HS-5 (cell line): ENCODE results near the gene IGFBP6.

ENCODE experiments used
- DNase-seq: peaks from one replicate; pipeline ENCODE4 v3.0.0-alpha.2; 2012; ENCODE audit warnings: low read depth

The IGFBP6 gene

GRCh38 chr12:53120685-53121525 is 23.4 kb downstream of the IGFBP6 start:
- DNase-seq = no peak

DNA sequence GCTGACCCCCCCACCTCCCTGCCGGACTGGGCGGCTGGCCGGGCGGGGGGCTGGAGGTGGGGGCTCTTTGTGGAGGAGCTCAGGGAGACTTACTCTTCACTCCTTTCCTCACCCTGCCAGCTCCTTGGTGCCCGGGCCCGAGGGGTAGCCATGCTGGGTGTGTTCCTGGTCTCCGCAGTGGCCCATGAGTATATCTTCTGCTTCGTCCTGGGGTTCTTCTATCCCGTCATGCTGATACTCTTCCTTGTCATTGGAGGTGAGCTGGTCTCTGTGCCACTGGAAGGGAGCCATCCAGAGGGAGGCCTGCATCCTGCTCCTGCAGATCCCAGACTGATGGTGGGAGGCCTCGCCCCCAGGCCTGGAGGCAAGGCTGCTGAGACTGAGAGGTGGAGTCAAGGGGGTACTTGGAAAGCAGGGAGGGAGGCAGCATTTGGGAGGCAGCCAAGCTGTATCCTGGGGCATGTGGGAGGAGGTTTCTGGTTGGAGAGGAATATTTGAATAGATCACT is 25.5 kb downstream of the IGFBP6 start:
- DNase-seq = no peak

DNA sequence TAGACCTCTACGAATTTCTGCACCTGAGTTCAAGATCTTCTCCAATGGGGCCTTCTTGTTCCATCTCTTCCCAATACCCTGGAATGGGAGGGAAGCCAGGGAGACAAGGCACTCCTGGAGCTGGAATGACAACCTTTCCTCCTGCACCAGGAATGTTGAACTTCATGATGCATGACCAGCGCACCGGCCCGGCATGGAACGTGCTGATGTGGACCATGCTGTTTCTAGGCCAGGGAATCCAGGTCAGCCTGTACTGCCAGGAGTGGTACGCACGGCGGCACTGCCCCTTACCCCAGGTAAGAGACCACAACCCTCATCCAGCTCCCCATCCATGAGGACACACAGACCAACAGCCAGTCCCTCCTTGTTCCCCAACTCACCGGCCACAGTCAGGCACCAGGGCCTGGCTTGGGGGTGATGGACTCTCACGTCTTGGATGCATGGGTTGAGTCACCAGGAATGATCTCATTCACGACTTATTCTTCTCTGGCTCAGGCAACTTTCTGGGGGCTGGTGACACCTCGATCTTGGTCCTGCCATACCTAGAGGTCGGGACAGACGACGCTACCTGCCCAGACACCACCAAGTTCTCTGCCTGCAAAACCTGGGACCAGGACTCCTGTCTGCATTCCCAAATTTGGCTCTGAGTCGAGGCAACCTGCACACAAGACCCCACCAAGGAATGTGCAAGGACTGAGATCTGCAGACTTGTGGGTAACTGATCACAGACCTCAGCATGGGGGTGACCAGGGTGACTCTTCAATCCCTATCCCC is 26.3 kb downstream of the IGFBP6 start:
- peak; percentile 26 for DNase-seq

DNA sequence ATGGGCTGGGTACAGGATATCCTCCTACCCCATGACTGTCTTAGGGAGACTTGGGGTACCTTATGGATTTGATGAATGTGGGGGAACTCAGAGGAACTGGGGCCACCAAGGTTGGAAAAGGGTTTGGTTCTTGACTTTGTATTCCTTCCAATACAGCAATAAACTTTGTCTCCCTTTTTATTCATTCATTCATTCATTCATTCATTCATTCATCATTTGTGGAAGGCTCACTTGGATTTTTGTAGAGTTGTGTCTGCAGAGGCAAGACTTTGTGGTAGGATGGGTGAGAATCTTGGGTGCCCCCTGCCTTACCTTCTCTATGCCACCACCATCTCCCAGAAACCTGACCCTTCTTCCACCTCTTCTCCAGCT is 26.9 kb downstream of the IGFBP6 start:
- DNase-seq = no peak

DNA sequence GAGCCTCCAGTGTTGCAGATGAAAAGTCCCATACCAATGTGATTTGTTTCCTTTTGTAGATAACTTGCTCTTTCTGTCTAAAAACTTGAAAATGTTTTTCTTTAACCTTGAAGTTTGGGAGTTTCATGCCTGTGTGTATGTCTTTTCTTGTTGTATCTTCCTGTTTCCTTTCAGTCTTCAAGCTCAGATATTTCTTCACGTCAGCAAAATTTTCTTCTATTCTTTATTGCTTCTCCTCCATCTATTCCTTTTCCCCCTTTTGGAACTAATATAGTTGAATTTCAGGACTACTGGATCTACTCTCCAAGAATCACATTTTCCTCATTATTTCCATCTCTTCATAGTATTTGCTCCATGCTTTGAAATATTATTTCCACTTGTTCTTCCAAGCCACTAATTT is 29.7 kb downstream of the IGFBP6 start:
- no peak for DNase-seq

DNA sequence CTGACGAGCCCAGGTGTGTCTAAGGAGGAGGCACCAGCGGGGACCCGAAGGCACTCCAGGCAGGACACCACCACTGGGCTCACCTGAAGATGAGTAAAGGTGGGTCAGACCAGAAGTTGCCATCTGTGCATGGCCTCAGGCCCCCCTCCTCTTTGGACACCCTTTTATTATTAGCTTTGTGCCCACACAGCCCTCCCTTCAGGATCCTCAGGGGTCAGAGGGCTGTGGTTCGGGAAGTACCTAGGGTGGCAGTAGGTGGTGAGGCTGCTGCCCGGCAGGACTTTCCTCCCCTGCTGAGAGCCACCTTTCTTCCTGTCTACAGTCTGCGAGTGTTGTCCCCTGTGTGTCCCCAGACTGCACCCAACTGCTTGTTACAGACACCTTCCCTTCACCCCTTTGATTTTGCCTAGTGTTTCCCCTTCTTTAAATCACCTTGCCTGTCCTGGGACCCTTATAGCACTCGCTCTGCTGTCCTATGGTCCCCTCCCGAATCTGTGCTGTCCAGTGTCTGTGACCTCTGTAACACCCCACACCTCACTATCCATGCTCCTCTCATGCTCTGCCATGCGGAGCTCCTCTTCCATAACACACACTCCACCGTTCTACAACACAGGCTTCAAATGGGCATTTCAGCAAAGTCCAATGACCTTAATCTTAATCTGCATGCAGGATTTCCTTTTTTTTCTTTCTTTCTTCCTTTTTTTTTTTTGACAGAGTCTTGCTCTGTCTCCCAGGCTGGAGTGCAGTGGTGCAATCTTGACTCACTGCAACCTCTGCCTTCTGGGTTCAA is 31.5 kb downstream of the IGFBP6 start:
- no peak for DNase-seq

GRCh38 chr12:53131844-53132243 is 34.4 kb downstream of the IGFBP6 start:
- DNase-seq = no peak

GRCh38 chr12:53133722-53134121 is 36.3 kb downstream of the IGFBP6 start:
- DNase-seq = no peak

GRCh38 chr12:53143355-53143754 is 45.9 kb downstream of the IGFBP6 start:
- no peak for DNase-seq

DNA sequence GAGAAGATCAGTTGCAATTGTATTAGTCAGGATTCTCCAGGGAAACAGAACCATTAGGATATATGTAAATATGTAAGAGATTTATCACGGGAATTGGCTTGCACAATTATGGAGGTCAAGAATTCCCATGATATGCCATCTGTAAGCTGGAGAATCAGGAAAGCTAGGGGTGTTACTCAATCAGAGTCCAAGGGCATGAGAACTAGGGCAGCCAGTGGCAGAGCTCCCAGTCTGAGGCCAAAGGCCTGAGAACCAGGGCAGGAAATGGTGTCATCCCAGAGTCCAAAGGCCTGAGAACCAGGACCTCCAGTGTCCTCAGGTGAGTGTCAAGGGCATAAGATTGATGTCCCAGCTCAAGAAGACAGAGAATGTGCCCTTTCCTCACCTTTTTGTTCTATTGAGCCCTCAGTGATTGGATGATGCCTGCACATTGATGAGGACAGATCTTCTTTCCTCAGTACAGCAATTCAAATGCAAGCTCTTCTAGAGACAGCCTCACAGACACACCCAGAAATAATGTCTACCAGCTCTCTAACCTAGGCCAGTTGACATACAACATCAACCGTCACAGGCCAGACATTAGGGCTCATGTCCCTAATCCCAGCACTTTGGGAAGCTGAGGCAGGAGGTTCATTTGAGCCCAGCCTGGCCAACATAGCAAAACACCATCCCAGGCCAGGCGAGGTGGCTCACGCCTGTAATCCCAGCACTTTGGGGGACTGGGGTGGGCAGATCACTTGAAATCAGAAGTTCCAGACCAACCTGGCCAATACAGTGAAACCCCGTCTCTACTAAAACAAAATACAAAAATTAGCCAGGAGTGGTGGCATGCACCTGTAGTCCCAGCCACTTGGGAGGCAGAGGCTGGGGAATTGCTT is 48.2 kb downstream of the IGFBP6 start:
- peak; percentile 52 for DNase-seq

DNA sequence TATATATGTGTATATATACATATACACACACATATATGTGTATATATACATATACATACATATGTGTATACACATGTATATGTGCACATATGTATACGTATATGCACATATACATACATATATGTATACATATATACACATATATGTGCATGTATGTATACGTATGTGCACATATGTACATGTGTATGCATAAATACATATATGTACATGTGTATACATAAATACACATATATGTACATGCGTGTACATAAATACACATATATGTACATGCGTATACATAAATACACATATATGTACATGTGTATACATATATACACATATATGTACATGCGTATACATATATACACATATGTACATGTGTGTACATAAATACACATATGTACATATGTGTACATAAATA is 49.7 kb downstream of the IGFBP6 start:
- DNase-seq = no peak

GRCh38 chr12:53147653-53148052 is 50.2 kb downstream of the IGFBP6 start:
- no peak for DNase-seq

GRCh38 chr12:53151039-53151438 is 53.6 kb downstream of the IGFBP6 start:
- no peak for DNase-seq
